K562 (cell line): Measurements from ENCODE around the gene WDR1. TPM values are rescaled to one million over a fixed set of nuclear protein-coding genes. Genes with fewer than 3 reads are reported as not detected.

ENCODE experiments used
- ATAC-seq: fragments of 200-7000 bp; cut with Tn5 transposase; 3 replicates; pipeline ENCODE4 v1.9.1; 2020; ENCODE audit warnings: moderate library complexity
- BruUV-seq: library from RNA; stranded (reverse); fragments of 400-500 nt; replicated peaks from 2 replicates; lab custom pipeline; 2021; lab: Mats Ljungman, UMichigan
- CTCF ChIA-PET: fragments of 300-600 bp; formaldehyde crosslinking; extraction: SDS; loops from one replicate; lab custom pipeline; 2021; ENCODE audit warnings: low intra/inter-chr PET ratio; lab: Yijun Ruan, JAX
- POLR2A ChIA-PET: fragments of 300-600, 350-650 bp; sonication (Branson Sonifier 250); formaldehyde crosslinking; extraction: SDS; loops from one replicate; lab custom pipeline; 2021; ENCODE audit warnings: antibody characterized with exemption, inconsistent platforms; lab: Yijun Ruan, JAX
- DNase-seq, 4 experiments: peaks; one replicate each; pipeline versions ENCODE4 v3.0.0 to v3.0.0-alpha.2; 2011 to 2018; ENCODE audit warnings: low spot score in 3 of 4, mixed read lengths in 3 of 4; ENCODE audit errors: extremely low read depth in 1 of 4
- FAIRE-seq: peaks from 2 replicates; lab custom pipeline; 2011; peaks lifted over from hg19 to GRCh38; lab: Jason Lieb, UNC
- H2AFZ ChIP-seq: 2 replicates; pipeline ENCODE4 v1.6.0; 2011; ENCODE audit warnings: low read depth, low read length, control low read depth, inconsistent platforms
- H3K27ac ChIP-seq: fragments of 200-600 bp; 3 replicates; pipeline ENCODE4 v1.8.0; 2011; ENCODE audit warnings: low read depth, mild to moderate bottlenecking, control low read depth, inconsistent platforms, low read length, moderate library complexity, mixed read lengths; ENCODE audit errors: extremely low read depth
- H3K27me3 ChIP-seq, 2 experiments: fragments of 300-600 bp in 1 of 2; 2 replicates in 1 of 2; 3 replicates in 1 of 2; pipeline versions ENCODE4 v1.6.0 to v1.8.0; 2011; ENCODE audit warnings: inconsistent platforms in 2 of 2, low read length in 2 of 2, mild to moderate bottlenecking in 1 of 2, mixed read lengths in 1 of 2, moderate library complexity in 1 of 2; ENCODE audit not compliant: control insufficient read depth in 2 of 2, insufficient read depth in 2 of 2
- H3K36me3 ChIP-seq: fragments of 300-600 bp; 3 replicates; pipeline ENCODE4 v1.8.0; 2011; ENCODE audit warnings: mild to moderate bottlenecking, low read length, inconsistent platforms; ENCODE audit not compliant: control insufficient read depth, insufficient read depth
- H3K4me1 ChIP-seq, 2 experiments: fragments of 200-600 bp in 1 of 2; replicated peaks in 1 of 2; 2 replicates in 1 of 2; 3 replicates in 1 of 2; pipeline versions ENCODE4 v1.5.1 to v1.8.0; 2011; ENCODE audit warnings: inconsistent platforms in 2 of 2, low read length in 2 of 2, mild to moderate bottlenecking in 1 of 2, mixed read lengths in 1 of 2, moderate library complexity in 1 of 2; ENCODE audit not compliant: control insufficient read depth in 2 of 2, insufficient read depth in 2 of 2
- H3K4me2 ChIP-seq: 2 replicates; pipeline ENCODE4 v1.6.1; 2011; ENCODE audit warnings: low read length, control low read depth, inconsistent platforms, mixed read lengths; ENCODE audit not compliant: insufficient read depth
- H3K4me3 ChIP-seq: fragments of 200-600 bp; sonication (generic), shearing (Covaris generic); 2 replicates; pipeline ENCODE4 v1.5.1; 2016; ENCODE audit warnings: control low read depth, inconsistent platforms
- H3K79me2 ChIP-seq: fragments of 200-600 bp; 3 replicates; pipeline ENCODE4 v1.8.0; 2011; ENCODE audit warnings: low read length, inconsistent platforms; ENCODE audit not compliant: control insufficient read depth, insufficient read depth
- H3K9ac ChIP-seq, 2 experiments: 2 replicates each; pipeline versions ENCODE4 v1.6.0 to v1.6.1; 2011; ENCODE audit warnings: low read depth in 2 of 2, low read length in 2 of 2, control low read depth in 1 of 2, inconsistent platforms in 1 of 2, mild to moderate bottlenecking in 1 of 2, mixed read lengths in 1 of 2; ENCODE audit not compliant: insufficient read depth in 1 of 2
- H3K9me1 ChIP-seq: one replicate; pipeline ENCODE4 v1.6.0; 2011; ENCODE audit warnings: inconsistent platforms, mild to moderate bottlenecking, low read length, moderate library complexity; ENCODE audit not compliant: control insufficient read depth, insufficient read depth
- H3K9me3 ChIP-seq: replicated peaks from 2 replicates; pipeline ENCODE4 v1.5.1; 2011; ENCODE audit warnings: low read depth, low read length, inconsistent platforms; ENCODE audit not compliant: control insufficient read depth, insufficient read depth
- H4K20me1 ChIP-seq: replicated peaks from 2 replicates; pipeline ENCODE4 v1.6.1; 2011; ENCODE audit warnings: low read length, inconsistent platforms, mixed read lengths; ENCODE audit not compliant: control insufficient read depth, insufficient read depth
- ASH1L ChIP-seq: fragments of 450-650 bp; IDR thresholded peaks from 2 replicates; pipeline ENCODE4 v1.6.1; 2018; ENCODE audit warnings: borderline replicate concordance, mild to moderate bottlenecking, low read depth; ENCODE audit not compliant: partially characterized antibody
- CREM ChIP-seq: IDR thresholded peaks from 2 replicates; pipeline ENCODE4 v1.6.1; 2014; ENCODE audit warnings: antibody characterized with exemption, low read depth
- DIDO1 ChIP-seq: fragments of 450-650 bp; IDR thresholded peaks from 2 replicates; pipeline ENCODE4 v1.6.1; 2016; ENCODE audit warnings: low read depth, missing biosample characterization, missing genetic modification characterization
- GABPA ChIP-seq: fragments of 200-800 bp; sonication (Bioruptor generic); conservative IDR thresholded peaks from 2 replicates; pipeline ENCODE4 v1.6.1; 2016; ENCODE audit warnings: low read depth, missing genetic modification characterization, missing compliant biosample characterization
- NCOA6 ChIP-seq: fragments of 450-650 bp; IDR thresholded peaks from 2 replicates; pipeline ENCODE4 v1.6.1; 2017; ENCODE audit warnings: mild to moderate bottlenecking
- NFATC3 ChIP-seq: fragments of 450-650 bp; IDR thresholded peaks from 2 replicates; pipeline ENCODE4 v1.6.1; 2017; ENCODE audit warnings: mild to moderate bottlenecking
- POLR2G ChIP-seq: fragments of 200-400 bp; formaldehyde crosslinking; IDR thresholded peaks from 2 replicates; pipeline ENCODE4 v1.6.1; 2017; ENCODE audit warnings: low read depth, mild to moderate bottlenecking, antibody characterized with exemption, low read length, moderate library complexity
- PPARD ChIP-seq: fragments of 250-450 bp; sonication (Bioruptor Pico); IDR thresholded peaks from 2 replicates; pipeline ENCODE4 v1.8.0; 2022; ENCODE audit warnings: inconsistent platforms, mild to moderate bottlenecking, moderate library complexity
- RBFOX2 ChIP-seq: fragments of 200-400 bp; formaldehyde crosslinking; IDR thresholded peaks from 2 replicates; pipeline ENCODE4 v1.6.1; 2017; ENCODE audit warnings: low read depth, mild to moderate bottlenecking, low read length, moderate library complexity
- SAP30 ChIP-seq: fragments of 200-600 bp; sonication (generic); IDR thresholded peaks from 2 replicates; pipeline ENCODE4 v1.6.1; 2012; ENCODE audit warnings: borderline replicate concordance, low read depth, mild to moderate bottlenecking, moderate library complexity, low read length, control low read depth, inconsistent platforms; ENCODE audit not compliant: insufficient read depth, poor library complexity, severe bottlenecking
- U2AF1 ChIP-seq: fragments of 200-400 bp; formaldehyde crosslinking; optimal IDR thresholded peaks from 2 replicates; pipeline ENCODE3; 2017; ENCODE audit warnings: mild to moderate bottlenecking, low read depth, low read length, moderate library complexity
- ZBTB11 ChIP-seq, 3 experiments: fragments of 200-800 bp in 1 of 3; fragments of 250-450 bp in 1 of 3; fragments of 450-650 bp in 1 of 3; sonication (Bioruptor Pico) in 1 of 3; sonication (Bioruptor generic) in 1 of 3; formaldehyde crosslinking in 1 of 3; IDR thresholded peaks; 2 replicates each; pipeline versions ENCODE4 v1.6.1 to v1.8.0; 2016 to 2022; ENCODE audit warnings: mild to moderate bottlenecking in 2 of 3, missing genetic modification characterization in 2 of 3, missing compliant biosample characterization in 1 of 3, moderate library complexity in 1 of 3
- ZC3H4 ChIP-seq: sonication (generic); formaldehyde crosslinking; IDR thresholded peaks from 2 replicates; pipeline ENCODE4 v1.9.0; 2021; ENCODE audit warnings: missing genetic modification reagents, borderline replicate concordance
- ZNF224 ChIP-seq: sonication (generic); formaldehyde crosslinking; IDR thresholded peaks from 2 replicates; pipeline ENCODE4 v1.8.0; 2022; ENCODE audit warnings: mild to moderate bottlenecking, missing genetic modification reagents
- WGBS: fragments of 100-300 bp; shearing (Covaris generic); methylation state at CpG from one replicate; pipeline ENCODE4 v1.1.6; 2016; ENCODE audit warnings: low coverage, mixed read lengths; ENCODE audit not compliant: insufficient coverage; ENCODE audit errors: missing lambda C conversion rate; 5-methylcytosine and 5-hydroxymethylcytosine counted together
- in situ Hi-C: fragments of 300-500 bp; cut with MboI; formaldehyde crosslinking; loops from 4 replicates; pipeline ENCODE4 v1.15.0; 2018; ENCODE audit warnings: inconsistent platforms, mixed read lengths
- intact Hi-C: fragments of 100-400 bp; cut with micrococcal nuclease; formaldehyde crosslinking; loops from 2 replicates; pipeline ENCODE4 v1.14.2; 2022
- polyA plus RNA-seq, 8 experiments: library from polyadenylated mRNA; depleted of rRNA in 4 of 8; stranded (reverse) in 5 of 8; unstranded in 3 of 8; fragments of >200 nt; fragmentation: Nextera tagmentation in 2 of 8; fragmentation: Illumina TruSeq in 1 of 8; extraction: Ambion mirVana in 2 of 8; extraction: Trizol in 1 of 8; gene quantifications; 2 replicates each; pipeline versions ENCODE4 v1.2.1 to v1.2.3, GENCODE V29; 2011 to 2014; ENCODE audit warnings: inconsistent platforms in 1 of 8, missing spikeins in 1 of 8
- total RNA-seq, 7 experiments: library from RNA; depleted of rRNA in 6 of 7; stranded (reverse); fragments of >200 nt in 6 of 7; fragmentation: Illumina TruSeq in 2 of 7; extraction: Trizol in 2 of 7; gene quantifications; 2 replicates each; pipeline versions ENCODE4 v1.2.1 to v1.2.3, GENCODE V29; 2011 to 2021; ENCODE audit warnings: low replicate concordance in 1 of 7
- TF ChIP-seq, protein P1 (sequence below): IDR thresholded peaks from 2 replicates; pipeline ENCODE4 v1.6.1; 2011; ENCODE audit warnings: borderline replicate concordance, low read depth, mild to moderate bottlenecking, moderate library complexity, low read length; ENCODE audit not compliant: insufficient read depth, poor library complexity, severe bottlenecking

The WDR1 gene
- total and polyA plus RNA-seq, 9 of the 15 experiments (the other 6 are each of a cell fraction or from before 2014, with no cell fraction given), result 16.1 to 213 (median 125) TPM

- ChIA-PET CTCF (no interaction called here), POLR2A (interaction anchor here (0.8 to 2.3 kb wide), 5 partner anchors 9 to 242 kb away, joined by 3 to 14 read pairs (median 5); partner anchors contain the start of gene WDR1)
- no peak for FAIRE-seq
- no peak for ATAC-seq
- in situ Hi-C loops (no loop called here), intact Hi-C loops (no loop called here)
- no peaks in the 10 kb centered on the region for H3K27me3 ChIP-seq
- 93% methylated on average over 17 of the region's 25 CpGs for WGBS
- peaks cover 98% of the 10 kb centered on the region for H3K36me3 ChIP-seq
- no peak overlapping the region for H3K4me3 ChIP-seq
- H3K9me3 ChIP-seq, result no peaks in the 10 kb centered on the region
- no peak for DNase-seq
- BruUV-seq, result no TSS peak
- H4K20me1 ChIP-seq, result peaks cover 34% of the 10 kb centered on the region
- no peak overlapping the region for H2AFZ ChIP-seq
- no peak overlapping the region for H3K9ac ChIP-seq
- peaks cover 18% of the 10 kb centered on the region for H3K9me1 ChIP-seq
- H3K4me2 ChIP-seq, result no peak overlapping the region
- no peak overlapping the region for H3K27ac ChIP-seq
- peaks cover 12 to 20% of the 10 kb centered on the region in 2 experiments; a peak in 4 of 5 replicates for H3K4me1 ChIP-seq
- H3K79me2 ChIP-seq, result peaks cover 75% of the 10 kb centered on the region
- TF ChIP-seq ZC3H4 (CRISPR knock-in tag), result no peak
- TF ChIP-seq NCOA6, result no peak
- TF ChIP-seq ZBTB11 (CRISPR knock-in tag; IDR thresholded peaks at IDR 0.05), result no peak
- no peak for TF ChIP-seq ZNF224 (CRISPR knock-in tag)
- TF ChIP-seq POLR2G, result peak; percentile 62; the same call in 1 of the 2 replicates
- TF ChIP-seq GABPA (tag), result no peak
- no peak for TF ChIP-seq SAP30
- no peak for TF ChIP-seq DIDO1 (tag)
- TF ChIP-seq CREM, result no peak
- no peak for TF ChIP-seq U2AF1
- TF ChIP-seq ASH1L, result no peak
- TF ChIP-seq RBFOX2, result peak; percentile 56; the same call in 1 of the 2 replicates
- TF ChIP-seq PPARD (CRISPR knock-in tag), result no peak
- TF ChIP-seq NFATC3, result no peak
- TF ChIP-seq, protein P1, sequence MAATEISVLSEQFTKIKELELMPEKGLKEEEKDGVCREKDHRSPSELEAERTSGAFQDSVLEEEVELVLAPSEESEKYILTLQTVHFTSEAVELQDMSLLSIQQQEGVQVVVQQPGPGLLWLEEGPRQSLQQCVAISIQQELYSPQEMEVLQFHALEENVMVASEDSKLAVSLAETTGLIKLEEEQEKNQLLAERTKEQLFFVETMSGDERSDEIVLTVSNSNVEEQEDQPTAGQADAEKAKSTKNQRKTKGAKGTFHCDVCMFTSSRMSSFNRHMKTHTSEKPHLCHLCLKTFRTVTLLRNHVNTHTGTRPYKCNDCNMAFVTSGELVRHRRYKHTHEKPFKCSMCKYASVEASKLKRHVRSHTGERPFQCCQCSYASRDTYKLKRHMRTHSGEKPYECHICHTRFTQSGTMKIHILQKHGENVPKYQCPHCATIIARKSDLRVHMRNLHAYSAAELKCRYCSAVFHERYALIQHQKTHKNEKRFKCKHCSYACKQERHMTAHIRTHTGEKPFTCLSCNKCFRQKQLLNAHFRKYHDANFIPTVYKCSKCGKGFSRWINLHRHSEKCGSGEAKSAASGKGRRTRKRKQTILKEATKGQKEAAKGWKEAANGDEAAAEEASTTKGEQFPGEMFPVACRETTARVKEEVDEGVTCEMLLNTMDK, result no peak
Observed at GRCh38 chr4:10099499-10100325, 16.9 kb downstream of the WDR1 start.
